Ishikawa (cell line): Measurements from ENCODE around the gene SF3B5.

Experiments
- CEBPB ChIP-seq: IDR thresholded peaks from 2 replicates; pipeline ENCODE4 v1.6.1; 2012
- CREB1 ChIP-seq: IDR thresholded peaks from 2 replicates; pipeline ENCODE4 v1.6.1; 2012; ENCODE audit warnings: low read depth
- EGR1 ChIP-seq: IDR thresholded peaks from 2 replicates; pipeline ENCODE4 v1.6.1; 2012
- EP300 ChIP-seq: IDR thresholded peaks from 2 replicates; pipeline ENCODE4 v1.6.1; 2012; ENCODE audit warnings: borderline replicate concordance
- FOXM1 ChIP-seq: IDR thresholded peaks from 2 replicates; pipeline ENCODE4 v1.6.1; 2012; ENCODE audit warnings: low read depth, borderline replicate concordance
- NFIC ChIP-seq: IDR thresholded peaks from 2 replicates; pipeline ENCODE4 v1.6.1; 2012
- RAD21 ChIP-seq: IDR thresholded peaks from 2 replicates; pipeline ENCODE4 v1.6.1; 2012; ENCODE audit warnings: low read depth
- TAF1 ChIP-seq: IDR thresholded peaks from 2 replicates; pipeline ENCODE4 v1.6.1; 2012; ENCODE audit warnings: low read depth, mild to moderate bottlenecking
- TCF12 ChIP-seq: IDR thresholded peaks from 2 replicates; pipeline ENCODE4 v1.6.1; 2012; ENCODE audit warnings: low read depth
- TEAD4 ChIP-seq: IDR thresholded peaks from 2 replicates; pipeline ENCODE4 v1.6.1; 2012
- YY1 ChIP-seq: IDR thresholded peaks from 2 replicates; pipeline ENCODE4 v1.6.1; 2012; ENCODE audit warnings: low read depth
- ZBTB7A ChIP-seq: IDR thresholded peaks from 2 replicates; pipeline ENCODE4 v1.6.1; 2012; ENCODE audit warnings: low read depth
- TF ChIP-seq, protein P1 (sequence below): IDR thresholded peaks from 2 replicates; pipeline ENCODE4 v1.6.1; 2012
- TF ChIP-seq, protein P2 (sequence below): IDR thresholded peaks from 2 replicates; pipeline ENCODE4 v1.6.1; 2012
- TF ChIP-seq, protein P3 (sequence below): IDR thresholded peaks from 2 replicates; pipeline ENCODE4 v1.6.1; 2012; ENCODE audit warnings: low read depth, mild to moderate bottlenecking

Gene SF3B5

DNA sequence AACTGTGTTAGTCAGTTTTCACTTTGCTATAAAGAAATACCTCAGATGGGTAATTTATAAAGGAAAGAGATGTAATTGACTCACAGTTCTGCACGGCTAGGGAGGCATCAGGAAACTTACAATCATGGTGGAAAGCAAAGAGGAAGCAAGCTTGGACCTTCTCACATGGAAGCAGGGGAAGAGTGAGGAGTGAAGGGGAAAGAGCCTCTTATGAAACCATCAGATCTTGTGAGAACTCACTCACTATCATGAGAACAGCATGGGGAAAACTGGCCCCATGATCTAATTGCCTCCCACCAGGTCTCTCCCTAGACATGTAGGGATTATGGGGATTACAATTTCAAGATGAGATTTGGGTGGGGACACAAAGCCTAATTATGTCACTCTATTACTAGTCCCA lies 46.0 kb downstream of the SF3B5 start:
- TF ChIP-seq TEAD4: no peak
- TF ChIP-seq ZBTB7A: no peak
- no peak for TF ChIP-seq CEBPB
- TF ChIP-seq TCF12: no peak
- TF ChIP-seq CREB1: no peak
- TF ChIP-seq, protein P1, sequence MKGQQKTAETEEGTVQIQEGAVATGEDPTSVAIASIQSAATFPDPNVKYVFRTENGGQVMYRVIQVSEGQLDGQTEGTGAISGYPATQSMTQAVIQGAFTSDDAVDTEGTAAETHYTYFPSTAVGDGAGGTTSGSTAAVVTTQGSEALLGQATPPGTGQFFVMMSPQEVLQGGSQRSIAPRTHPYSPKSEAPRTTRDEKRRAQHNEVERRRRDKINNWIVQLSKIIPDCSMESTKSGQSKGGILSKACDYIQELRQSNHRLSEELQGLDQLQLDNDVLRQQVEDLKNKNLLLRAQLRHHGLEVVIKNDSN: no peak
- no peak for TF ChIP-seq TAF1
- TF ChIP-seq RAD21: no peak
- no peak for TF ChIP-seq EP300
- TF ChIP-seq, protein P2, sequence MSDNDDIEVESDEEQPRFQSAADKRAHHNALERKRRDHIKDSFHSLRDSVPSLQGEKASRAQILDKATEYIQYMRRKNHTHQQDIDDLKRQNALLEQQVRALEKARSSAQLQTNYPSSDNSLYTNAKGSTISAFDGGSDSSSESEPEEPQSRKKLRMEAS: no peak
- TF ChIP-seq, protein P3, sequence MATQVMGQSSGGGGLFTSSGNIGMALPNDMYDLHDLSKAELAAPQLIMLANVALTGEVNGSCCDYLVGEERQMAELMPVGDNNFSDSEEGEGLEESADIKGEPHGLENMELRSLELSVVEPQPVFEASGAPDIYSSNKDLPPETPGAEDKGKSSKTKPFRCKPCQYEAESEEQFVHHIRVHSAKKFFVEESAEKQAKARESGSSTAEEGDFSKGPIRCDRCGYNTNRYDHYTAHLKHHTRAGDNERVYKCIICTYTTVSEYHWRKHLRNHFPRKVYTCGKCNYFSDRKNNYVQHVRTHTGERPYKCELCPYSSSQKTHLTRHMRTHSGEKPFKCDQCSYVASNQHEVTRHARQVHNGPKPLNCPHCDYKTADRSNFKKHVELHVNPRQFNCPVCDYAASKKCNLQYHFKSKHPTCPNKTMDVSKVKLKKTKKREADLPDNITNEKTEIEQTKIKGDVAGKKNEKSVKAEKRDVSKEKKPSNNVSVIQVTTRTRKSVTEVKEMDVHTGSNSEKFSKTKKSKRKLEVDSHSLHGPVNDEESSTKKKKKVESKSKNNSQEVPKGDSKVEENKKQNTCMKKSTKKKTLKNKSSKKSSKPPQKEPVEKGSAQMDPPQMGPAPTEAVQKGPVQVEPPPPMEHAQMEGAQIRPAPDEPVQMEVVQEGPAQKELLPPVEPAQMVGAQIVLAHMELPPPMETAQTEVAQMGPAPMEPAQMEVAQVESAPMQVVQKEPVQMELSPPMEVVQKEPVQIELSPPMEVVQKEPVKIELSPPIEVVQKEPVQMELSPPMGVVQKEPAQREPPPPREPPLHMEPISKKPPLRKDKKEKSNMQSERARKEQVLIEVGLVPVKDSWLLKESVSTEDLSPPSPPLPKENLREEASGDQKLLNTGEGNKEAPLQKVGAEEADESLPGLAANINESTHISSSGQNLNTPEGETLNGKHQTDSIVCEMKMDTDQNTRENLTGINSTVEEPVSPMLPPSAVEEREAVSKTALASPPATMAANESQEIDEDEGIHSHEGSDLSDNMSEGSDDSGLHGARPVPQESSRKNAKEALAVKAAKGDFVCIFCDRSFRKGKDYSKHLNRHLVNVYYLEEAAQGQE: no peak
- TF ChIP-seq NFIC: no peak
- no peak for TF ChIP-seq FOXM1
- no peak for TF ChIP-seq EGR1
- TF ChIP-seq YY1: no peak

DNA sequence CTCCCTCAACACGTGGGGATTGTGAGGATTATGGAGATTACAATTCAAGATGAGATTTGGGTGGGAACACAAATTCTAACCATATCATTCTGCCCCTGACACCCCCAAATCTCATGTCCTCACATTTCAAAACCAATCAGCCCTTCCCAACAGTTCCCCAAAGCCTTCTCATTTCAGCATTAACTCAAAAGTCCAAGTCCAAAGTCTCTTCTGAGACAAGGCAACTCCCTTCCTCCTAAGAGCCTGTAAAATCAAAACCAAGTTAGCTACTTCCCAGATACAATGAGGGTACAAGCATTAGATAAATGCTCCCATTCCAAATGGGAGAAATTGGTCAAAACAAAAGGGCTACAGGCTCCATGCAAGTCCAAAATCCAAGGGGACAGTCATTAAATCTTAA lies 47.7 kb downstream of the SF3B5 start:
- TF ChIP-seq CEBPB (no peak), TAF1 (no peak), TCF12 (no peak), TEAD4 (no peak), CREB1 (no peak), RAD21 (no peak), YY1 (no peak), FOXM1 (no peak), EP300 (no peak), EGR1 (no peak), NFIC (no peak)
- TF ChIP-seq, protein P3: no peak
- TF ChIP-seq, protein P1: no peak
- TF ChIP-seq, protein P2: no peak
